GM21528 (cell line): ENCODE measurements around the gene TRIM60.
"Not testable (repeated sequence)": the region's sequence is repeated elsewhere in the genome, so short reads cannot be mapped to it uniquely, and the experiment has no call there.

Experiments used
- ATAC-seq: cut with Tn5 transposase; IDR thresholded peaks from one replicate; pipeline ENCODE4 v1.9.1; 2021; ENCODE audit warnings: mild to moderate bottlenecking, moderate library complexity; ENCODE audit not compliant: unreplicated experiment, low FRiP score

The TRIM60 gene

DNA sequence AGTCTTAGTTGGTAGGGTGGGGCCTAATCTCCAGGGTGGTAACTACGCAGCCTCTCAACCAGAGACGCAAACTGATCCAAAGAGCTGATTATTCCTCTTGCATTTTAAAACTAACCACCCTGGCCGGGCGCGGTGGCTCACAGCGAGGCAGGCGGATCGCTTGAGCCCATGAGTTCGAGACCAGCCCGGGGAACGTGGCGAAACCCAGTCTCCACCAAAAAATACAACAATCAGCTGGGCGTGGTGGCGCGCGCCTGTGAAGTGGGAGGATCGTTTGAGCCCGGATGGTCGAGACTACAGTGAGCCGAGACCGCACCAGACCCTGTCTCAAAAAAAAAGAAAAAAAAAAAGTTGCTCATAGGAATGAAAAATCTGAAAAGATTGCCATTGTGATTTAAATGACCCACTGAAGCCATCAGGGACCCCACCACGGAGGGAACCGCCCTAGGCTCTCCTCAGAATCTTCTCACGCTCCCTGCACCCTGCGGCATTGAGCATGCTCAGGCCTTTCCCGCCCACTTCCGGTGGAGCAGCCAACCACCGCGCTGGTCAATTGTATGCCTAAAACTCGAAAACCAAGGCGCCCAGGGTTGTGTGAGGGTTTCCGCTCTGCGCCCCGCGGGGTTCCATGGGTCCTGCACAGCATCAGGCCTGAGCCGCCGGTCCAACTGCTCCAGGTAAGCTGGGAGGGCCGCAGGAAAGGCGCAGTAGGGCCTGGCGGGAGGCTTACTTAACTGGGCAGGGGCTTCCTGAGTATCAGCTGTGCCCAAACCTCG, at the start of gene TRIM60:
Gene TRIM60, plus strand, starts transcription at position 564 of the 776 bp plus-strand sequence. CDS start 8,074 bp downstream, outside the sequence.
- ATAC-seq = no peak

DNA sequence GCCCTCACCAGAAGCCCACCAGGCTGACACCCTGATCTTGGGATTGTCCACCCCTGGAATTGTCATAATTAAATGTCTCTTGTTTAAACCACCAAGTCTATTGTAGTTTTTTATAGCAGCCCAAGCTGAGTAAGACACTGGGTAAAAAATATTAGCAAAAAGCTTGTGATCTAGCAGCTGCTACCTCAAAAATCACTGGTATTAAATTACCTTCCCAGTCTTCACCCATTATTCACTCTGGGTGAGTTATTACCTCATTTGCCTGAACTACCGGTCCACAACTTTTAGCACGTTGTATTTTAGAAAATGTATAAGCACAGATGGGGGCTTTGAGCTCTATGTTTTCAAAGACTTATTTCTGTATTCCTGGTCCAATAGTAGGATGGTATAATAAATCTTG, 42.3 kb upstream of the TRIM60 start:
- ATAC-seq = no peak

DNA sequence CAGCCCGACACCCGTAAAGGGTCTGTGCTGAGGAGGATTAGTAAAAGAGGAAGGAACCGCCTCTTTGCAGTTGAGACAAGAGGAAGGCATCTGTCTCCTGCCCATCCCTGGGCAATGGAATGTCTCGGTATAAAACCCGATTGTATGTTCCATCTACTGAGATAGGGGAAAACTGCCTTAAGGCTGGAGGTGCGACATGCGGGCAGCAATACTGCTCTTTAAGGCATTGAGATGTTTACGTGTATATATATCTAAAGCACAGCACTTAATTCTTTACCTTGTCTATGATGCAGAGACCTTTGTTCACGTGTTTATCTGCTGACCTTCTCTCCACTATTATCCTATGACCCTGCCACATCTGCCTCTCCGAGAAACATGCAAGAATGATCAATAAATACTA, 41.0 kb upstream of the TRIM60 start:
- ATAC-seq = not testable (repeated sequence)

DNA sequence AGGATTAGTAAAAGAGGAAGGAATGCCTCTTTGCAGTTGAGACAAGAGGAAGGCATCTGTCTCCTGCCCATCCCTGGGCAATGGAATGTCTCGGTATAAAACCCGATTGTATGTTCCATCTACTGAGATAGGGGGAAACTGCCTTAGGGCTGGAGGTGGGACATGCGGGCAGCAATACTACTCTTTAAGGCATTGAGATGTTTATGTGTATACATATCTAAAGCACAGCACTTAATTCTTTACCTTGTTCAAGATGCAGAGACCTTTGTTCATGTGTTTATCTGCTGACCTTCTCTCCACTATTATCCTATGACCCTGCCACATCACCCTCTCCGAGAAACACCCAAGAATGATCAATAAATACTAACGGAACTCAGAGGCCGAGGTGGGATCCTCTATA, 35.7 kb upstream of the TRIM60 start:
- not testable (repeated sequence) for ATAC-seq

DNA sequence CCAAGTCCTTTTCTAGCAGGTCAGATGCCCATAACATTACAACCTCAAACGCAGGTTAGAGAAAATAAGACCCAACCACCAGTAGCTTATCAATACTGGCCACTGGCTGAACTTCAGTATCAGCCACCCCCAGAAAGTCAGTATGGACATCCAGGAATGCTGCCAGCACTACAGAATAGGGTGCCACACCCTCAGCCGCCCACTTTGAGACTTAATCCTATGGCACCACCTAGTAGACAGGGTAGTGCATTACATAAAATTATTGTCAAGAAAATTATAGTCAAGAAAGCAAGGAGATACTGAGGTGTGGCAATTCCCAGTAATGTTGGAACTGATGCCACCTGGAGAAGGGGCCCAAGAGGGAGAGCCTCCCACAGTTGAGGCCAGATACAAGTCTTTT, 34.5 kb upstream of the TRIM60 start:
- no peak for ATAC-seq

DNA sequence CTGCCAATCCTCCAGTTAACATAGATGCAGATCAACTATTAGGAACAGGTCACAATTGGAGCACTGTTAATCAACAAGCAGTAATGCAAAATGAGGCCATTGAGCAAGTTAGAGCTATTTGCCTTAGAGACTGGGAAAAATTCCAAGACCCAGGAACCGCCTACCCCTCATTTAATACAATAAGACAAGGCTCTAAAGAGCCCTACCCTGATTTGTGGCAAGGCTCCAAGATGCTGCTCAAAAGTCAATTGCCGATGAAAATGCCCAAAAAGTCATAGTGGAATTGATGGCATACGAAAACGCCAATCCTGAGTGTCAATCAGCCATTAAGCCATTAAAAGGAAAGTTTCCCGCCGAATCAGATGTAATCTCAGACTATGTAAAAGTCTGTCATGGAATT, 33.9 kb upstream of the TRIM60 start:
- no peak for ATAC-seq

DNA sequence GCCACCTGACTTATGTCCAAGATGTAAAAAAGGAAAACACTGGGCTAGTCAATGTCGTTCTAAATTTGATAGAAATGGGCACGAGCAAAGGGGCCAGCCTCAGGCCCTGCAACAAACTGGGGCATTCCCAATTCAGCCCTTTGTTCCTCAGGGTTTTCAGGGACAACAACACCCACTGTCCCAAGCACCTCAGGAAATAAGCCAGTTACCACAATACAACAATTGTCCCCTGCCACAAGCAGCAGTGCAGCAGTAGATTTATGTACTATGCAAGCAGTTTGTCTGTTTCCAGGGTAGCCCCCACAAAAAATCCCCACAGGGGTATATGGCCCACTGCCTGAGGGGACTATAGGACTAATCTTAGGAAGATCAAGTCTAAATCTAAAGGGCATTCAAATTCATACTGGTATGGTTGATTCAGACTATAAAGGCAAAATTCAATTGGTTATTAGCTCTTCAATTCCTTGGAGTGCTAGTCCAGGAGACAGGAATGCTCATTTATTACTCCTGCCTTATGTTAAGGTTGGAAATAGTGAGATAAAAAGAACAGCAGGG, 33.2 kb upstream of the TRIM60 start:
- ATAC-seq = not testable (repeated sequence)

DNA sequence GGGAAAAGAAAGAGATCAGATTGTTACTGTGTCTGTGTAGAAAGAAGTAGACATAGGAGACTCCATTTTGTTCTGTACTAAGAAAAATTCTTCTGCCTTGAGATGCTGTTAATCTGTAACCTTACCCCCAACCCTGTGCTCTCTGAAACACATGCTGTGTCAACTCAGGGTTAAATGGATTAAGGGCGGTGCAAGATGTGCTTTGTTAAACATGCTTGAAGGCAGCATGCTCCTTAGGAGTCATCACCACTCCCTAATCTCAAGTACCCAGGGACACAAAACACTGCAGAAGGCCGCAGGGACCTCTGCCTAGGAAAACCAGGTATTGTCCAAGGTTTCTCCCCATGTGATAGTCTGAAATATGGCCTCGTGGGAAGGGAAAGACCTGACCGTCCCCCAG, 29.8 kb upstream of the TRIM60 start:
- not testable (repeated sequence) for ATAC-seq

DNA sequence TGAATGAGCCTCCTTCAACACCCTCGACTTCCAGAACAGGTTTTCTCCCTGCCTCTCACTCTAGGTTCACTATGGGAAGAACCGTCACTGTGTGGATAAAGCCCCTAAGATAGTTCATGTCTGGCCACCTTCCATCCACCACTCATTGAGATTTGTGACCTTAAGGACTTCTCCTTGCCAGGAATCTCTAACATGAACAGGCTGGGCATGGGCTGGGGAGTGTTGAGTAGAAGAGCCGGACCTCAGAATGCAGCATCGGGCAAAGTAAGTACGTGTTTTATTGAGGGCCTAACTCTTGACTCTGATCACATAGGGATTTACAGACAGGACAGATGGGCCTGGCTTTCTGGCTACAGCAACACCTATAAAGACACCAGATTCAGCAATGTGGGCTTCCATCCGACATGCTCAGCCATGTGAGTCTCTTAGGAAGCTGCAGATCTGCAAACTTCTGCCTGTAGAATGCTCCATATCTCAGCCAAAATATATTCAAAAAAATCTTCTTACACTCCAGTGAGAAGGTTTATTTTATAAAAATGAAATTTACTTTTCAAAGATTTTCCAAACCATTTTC, 26.4 kb upstream of the TRIM60 start:
- ATAC-seq = no peak

DNA sequence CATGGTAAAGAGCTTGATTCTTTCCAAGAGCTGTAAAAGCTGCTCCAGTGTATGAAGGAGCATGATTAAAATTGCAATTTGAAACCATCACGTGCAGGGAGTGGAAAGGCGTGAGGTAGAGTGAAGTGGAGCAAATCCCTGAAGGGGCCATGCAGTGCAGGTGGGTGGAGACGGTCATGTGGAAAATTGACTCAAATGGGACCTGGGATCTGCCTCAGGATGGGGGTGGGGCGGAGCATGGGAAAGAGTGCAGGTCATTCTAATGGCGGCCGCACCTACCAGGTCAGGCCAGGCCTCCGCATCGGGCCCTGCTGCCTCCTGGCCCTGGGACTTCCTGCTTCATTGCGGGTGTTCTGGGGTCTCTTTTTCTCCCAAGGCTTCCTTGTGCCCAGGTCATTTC, 25.3 kb upstream of the TRIM60 start:
- ATAC-seq = no peak

DNA sequence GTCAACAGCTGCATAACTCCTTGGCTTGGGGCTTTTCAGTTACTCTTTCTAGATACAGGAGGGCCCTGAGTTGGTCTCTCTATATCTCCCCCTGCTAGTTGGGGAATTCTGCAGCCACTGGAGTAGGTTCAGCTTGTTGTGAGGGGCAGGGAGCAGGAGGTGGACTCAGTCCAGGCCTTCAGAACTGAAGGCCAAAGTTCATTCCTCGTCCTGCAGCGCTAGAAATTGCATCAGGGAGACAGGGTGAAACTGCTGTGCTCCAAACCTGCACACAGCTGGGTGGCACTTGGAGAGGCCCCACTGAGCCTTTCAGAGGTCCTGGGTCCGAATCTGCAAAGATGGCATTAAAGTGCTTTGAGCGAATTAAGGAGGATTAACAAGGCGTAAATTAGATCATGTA, 24.9 kb upstream of the TRIM60 start:
- ATAC-seq = no peak

DNA sequence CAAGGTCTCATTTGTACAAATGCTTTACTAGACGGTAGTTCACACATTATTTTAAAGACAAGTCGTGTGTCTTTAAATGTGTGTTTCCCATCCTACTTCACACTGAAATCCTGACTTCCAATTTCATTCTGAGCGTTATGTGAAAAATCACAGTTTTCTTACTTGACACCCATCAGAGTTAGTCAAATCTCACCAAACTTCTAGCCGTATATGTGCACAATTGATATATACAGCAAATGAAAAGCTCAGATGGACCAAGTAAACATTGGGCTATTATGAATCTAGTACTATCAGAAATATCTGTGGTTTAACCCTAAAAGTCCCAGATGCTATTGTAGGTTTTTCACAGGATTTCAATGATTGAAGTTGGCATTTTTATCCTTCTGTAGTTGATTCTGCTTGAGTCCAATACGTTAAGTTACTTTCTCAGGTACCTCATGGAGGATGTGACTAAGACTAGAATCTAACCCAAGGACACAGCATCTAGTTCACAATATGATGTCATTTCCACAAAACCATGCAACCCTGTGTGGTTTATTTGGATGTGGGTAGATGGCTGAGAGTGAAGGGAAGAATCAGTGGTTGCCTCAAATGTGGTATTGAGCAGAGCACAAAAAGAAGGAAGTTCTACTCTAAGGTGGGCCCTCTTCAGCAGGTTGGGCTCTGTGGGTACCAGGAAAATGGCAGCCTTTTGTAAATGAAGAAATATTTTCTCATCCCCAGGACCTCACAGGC, 22.1 kb upstream of the TRIM60 start:
- peak; percentile 62 for ATAC-seq

DNA sequence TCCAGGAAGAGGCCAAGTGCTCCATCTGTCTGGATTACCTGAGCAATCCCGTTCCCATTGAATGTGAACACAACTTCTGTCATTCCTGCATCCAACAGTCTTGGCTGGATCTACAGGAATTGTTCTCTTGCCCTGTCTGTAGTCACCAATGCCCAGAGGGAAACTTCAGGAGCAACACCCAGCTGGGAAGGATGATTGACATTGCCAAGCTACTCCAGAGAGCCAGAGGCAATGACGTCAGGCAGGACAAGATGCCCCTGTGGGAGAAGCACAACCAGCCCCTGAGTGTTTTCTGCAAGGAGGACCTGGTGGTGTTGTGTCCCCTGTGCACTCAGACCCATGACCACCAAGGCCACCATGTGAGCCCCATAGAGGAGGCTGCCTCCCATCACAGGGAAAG, 21.3 kb upstream of the TRIM60 start:
- no peak for ATAC-seq

DNA sequence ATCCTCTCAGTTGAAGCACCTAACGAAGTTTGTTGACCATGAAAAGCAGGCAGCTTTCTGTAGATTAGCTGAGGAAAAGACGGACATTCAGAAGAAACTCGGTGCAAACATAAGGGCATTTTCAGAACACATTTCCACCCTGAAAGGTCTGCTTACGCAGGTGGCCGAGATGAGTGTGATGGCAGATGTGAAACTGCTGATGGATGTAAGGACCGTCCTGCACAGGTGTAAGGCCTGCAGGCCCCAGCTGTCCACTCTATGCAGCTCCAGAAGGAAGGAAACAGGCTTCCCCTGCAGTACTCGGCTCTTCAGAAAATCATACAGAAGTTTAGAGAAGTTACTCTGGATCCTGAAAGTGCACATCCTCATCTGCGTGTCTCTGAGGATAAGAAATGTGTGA, 20.8 kb upstream of the TRIM60 start:
- ATAC-seq = no peak

DNA sequence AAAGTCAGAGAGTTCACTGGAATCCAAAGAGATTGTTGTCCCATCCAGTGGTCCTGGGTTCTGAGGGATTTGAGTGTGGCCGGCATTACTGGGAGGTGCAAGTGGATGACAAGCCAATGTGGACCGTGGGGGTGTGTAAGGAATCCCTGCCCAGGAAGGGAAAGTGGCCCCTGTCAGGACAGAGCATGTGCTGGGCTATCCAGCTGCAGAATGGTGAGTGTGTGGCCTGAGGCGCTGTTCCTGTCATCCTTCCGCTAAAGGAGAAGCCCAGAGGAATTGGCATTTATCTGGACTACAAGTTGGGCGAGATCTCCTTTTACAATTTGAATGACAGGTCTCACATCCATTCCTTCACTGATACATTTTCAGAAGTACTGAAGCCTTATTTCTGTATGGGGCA, 20.4 kb upstream of the TRIM60 start:
- ATAC-seq = no peak

DNA sequence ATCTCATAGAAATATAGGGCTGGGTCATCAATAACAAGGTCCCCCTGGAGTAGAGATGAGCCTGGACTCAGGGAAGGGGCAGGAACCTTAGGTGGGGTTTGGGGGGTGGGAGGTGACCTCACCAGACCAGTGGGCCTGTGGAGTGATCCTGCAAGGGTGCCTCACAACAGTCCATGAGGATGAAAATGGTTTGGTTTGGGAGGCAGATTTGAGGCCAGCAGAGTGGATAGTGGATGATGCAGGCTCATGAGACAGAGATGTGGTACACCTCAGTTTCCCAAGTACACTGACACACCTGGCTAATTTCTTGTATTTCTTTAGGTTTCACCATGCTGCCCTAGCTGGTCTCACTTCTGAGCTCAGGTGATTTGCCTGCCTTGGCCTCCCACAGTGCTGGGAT, 18.1 kb upstream of the TRIM60 start:
- ATAC-seq = no peak

DNA sequence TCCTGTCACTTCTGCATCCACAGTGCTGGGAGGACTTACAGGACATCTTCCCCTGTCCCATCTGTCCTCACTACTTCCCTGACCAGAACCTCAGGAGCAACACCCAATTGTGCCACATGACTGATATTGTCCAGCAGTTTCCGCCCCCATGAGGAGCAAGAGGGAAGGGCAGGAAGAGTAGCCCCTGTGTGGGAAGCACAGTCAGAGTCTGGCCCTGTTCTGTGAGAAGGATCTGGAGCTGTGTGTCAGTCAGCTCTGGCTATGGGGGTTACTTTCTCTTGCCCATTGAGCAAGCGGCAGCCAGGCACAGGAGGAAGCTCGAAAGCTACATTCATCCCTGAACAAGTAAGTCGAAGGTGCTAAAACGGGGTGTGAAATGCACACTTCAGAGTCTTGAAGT, 14.8 kb upstream of the TRIM60 start:
- ATAC-seq = no peak

DNA sequence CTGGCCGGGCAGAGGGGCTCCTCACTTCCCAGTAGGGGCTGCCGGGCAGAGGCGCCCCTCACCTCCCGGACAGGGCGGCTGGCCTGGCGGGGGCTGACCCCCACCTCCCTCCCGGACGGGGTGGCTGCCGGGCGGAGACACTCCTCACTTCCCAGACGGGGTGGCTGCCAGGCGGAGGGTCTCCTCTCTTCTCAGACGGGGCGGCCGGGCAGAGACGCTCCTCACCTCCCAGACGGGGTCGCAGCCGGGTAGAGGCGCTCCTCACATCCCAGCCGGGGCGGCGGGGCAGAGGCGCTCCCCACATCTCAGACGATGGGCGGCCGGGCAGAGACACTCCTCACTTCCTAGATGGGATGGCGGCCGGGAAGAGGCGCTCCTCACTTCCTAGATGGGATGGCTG, 11.8 kb upstream of the TRIM60 start:
- ATAC-seq = not testable (repeated sequence)

DNA sequence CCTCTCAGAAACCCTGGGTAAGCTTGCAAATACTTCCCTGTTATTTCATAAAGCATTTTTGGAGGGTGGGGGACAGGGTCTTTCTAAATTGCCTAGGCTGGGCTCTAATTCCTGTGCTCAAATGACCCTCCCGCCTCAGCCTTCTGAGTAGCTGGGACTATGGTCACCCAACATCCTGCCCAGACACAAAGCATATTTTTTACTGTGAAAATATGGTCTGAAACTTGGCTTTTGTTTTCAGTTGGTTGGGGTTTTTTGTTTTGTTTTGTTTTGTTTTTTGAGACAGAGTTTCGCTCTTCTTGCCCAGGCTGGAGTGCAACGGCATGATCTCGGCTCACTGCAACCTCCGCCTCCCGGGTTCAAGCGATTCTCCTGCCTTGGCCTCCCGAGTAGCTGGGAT, 6.0 kb upstream of the TRIM60 start:
- not testable (repeated sequence) for ATAC-seq

DNA sequence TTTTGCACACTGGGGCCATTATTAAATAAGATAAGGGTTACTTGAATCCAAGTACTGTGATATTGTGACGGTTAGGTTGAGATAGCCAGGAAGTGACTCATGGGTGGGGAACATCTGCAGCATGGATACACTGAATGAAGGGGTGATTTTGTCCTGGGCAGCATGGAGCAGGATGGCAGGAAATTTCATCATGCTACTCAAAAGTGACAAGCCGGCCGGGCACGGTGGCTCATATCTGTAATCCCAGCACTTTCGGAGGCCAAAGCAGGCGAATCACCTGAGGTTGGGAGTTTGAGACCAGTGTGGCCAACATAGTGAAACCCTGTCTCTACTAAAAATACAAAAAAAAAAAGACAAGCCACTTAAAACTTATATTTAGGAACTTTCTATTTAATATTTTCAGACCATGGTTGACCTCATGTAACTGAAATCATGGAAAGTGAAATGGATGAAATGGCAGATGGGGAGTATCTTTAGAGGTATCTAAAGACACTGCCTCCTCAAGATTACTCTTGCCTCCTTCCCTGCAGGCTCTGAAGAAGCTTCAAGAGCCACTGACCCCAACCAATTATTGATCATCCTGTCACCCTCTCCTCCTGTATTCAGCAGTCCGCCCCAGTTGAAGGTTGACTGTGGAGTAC, 3.9 kb upstream of the TRIM60 start:
- no peak for ATAC-seq

DNA sequence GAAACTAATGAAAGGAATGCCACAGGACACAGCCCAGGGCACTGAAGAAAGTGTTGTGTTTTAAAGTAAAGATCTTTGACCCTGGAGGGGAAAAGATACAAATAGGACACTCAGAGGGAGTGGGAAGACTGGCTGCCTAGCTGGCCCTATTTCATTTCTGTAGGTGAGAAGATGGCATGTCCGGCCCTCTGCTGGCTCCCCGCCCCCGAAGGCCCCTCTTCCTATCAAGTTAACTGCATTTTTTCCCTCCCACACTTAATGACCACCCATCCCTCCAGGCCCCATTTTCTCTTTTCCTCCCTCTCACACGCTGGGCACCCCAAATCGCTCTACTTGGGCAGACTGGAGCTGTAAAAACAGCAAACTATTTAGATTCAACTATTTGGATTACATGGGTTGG, 16.4 kb downstream of the TRIM60 start:
- ATAC-seq = no peak
